Activated T-helper 17 cell treated with anti-CD3 and anti-CD28 coated beads, Interleukin-2, amount 50 U/mL, for 72 hours (primary cell): ENCODE measurements around the gene ETV3. TPM values are rescaled to one million over a fixed set of nuclear protein-coding genes. Genes with fewer than 3 reads are reported as not detected.

Experiments
- ATAC-seq: fragments of 150-1000 bp; cut with Tn5 transposase; replicated peaks from 2 replicates; pipeline ENCODE4 v1.10.0; 2021; ENCODE audit warnings: mild to moderate bottlenecking, moderate library complexity
- H3K27ac Mint-ChIP-seq: one replicate; pipeline ENCODE4 v1.8.0; 2022; ENCODE audit warnings: mixed read lengths
- H3K27me3 Mint-ChIP-seq: one replicate; pipeline ENCODE4 v1.8.0; 2022; ENCODE audit warnings: mixed read lengths
- H3K36me3 Mint-ChIP-seq: one replicate; pipeline ENCODE4 v1.8.0; 2022; ENCODE audit warnings: low read depth, mild to moderate bottlenecking, mixed read lengths
- H3K4me1 Mint-ChIP-seq: one replicate; pipeline ENCODE4 v1.8.0; 2022; ENCODE audit warnings: mixed read lengths
- H3K4me3 Mint-ChIP-seq: one replicate; pipeline ENCODE4 v1.8.0; 2022; ENCODE audit warnings: mild to moderate bottlenecking, mixed read lengths
- H3K9me3 Mint-ChIP-seq: one replicate; pipeline ENCODE4 v1.8.0; 2022; ENCODE audit warnings: mixed read lengths
- total RNA-seq, 2 donors: library from RNA; stranded (reverse); gene quantifications; one replicate each; pipeline ENCODE4 v1.2.3, GENCODE V29; 2022

The ETV3 gene
- total RNA-seq, 2 donors from 2014 or later = 18.4 to 39.4 TPM

DNA sequence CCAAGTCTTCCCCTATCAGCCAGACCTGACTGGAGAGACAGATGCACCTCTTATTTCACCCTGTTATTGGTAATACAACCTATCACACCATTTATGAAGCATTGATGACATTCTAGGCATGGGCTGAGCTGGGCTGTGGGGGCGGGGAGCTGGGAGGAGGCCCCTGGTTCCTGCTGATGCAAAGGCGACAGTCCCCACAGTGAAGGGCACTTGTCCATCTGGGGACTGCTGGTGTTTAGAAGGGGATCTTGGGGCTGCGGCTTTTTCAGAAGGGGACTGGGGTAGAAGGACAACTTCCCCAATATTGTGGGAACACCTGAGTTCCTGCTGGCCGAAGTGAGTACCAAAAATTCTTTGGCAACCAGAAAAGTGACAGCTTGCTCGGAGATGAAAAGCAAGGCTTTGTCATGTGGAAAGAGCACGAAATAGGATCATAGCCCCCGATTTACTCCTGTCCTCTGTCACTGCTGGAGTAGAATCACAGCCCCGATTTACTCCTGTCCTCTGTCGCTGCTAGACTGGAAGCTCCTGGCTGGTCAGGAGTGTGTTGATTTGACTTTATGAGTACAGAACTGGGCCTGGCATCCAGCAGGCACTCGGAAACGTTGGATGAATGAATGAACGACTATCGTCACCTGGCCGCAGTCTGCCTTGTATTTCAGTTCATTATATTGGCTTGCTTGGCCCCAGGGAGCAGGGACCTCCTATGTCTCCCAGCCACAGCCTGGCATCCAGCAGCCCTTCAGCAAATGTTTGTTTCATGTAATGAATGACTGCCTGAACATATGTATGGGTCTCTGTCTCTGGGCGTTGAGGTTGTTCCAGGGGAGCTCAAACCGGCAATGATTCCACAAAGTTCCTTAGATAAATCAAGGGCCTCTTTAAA, 22.1 kb downstream of the ETV3 start:
- H3K36me3 Mint-ChIP-seq = no peaks in the 10 kb centered on the region
- no peak for ATAC-seq
- H3K4me3 Mint-ChIP-seq = no peak overlapping the region
- peak overlapping the region; percentile 33 for H3K27ac Mint-ChIP-seq
- peaks cover 20% of the 10 kb centered on the region for H3K4me1 Mint-ChIP-seq
- no peaks in the 10 kb centered on the region for H3K9me3 Mint-ChIP-seq
- H3K27me3 Mint-ChIP-seq = peaks cover 7% of the 10 kb centered on the region

DNA sequence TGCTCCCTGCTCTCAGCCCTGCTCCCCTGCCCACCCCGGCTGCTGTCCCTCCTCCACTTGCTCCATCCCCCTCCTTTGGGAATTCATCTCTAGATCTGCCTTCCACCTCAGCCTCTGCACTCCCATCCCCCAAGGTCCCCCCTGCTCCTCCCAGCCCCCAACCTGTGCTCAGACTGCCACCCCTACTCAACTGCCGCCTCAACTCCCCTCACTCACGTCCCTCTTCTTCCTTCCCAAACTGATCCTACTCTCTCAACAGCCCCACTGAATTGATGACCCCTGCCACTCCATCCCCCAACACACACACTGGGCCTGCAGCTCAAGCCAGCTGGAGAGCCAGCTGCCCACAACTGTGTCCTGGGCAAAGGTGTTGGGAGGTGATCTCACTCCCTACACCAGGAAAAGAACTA, 22.8 kb downstream of the ETV3 start:
- Mint-ChIP-seq H3K4me3 (no peak overlapping the region), H3K27ac (peak overlapping the region; percentile 33), H3K27me3 (peaks cover 7% of the 10 kb centered on the region), H3K36me3 (no peaks in the 10 kb centered on the region), H3K4me1 (peaks cover 20% of the 10 kb centered on the region), H3K9me3 (no peaks in the 10 kb centered on the region)
- no peak for ATAC-seq

DNA sequence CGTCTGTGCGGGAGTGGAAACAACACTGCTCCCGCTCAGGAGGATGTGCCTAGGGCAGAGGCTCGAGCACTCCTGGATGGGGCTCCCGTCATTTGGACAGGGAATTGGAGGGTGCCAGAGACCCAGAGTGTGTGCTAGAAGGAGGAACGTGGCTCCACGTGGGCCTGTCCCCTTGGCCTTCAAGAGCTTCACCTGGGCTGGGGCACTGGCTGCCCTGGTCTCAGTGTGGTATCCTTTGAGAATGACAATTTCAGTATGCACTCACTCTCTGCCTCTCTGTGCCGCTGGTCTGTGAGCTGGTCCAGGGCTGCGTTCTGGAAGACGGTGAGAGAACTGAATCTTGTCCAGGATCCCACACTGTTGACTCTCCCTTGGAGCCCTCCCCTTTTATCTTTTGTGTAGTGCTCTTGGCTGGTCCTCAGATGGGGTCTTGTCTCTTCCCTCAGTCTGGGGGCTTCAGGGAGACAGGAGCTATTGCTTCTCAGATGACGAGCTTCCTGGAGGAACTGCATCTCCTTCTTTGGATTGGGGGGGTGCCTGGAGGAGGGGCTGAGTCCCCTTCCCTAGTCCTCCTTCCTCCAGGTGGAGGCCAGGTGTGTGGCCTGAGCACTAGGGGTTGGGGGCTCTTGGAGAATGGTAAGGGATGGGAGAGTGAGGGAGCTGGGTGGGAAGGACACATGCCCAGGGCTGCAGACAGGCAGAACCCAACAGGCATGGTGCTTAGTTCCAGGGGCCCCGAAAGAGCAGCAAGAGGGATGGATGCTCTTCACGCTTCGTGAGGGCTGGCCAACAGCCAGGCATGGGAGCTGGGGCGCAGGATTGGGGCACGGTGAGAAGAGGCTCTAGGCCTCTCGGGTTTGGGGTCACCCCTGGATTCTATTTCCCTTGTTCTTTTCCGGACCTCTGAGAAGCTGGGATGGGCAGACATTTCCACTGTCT, 23.7 kb downstream of the ETV3 start:
- ATAC-seq = no peak
- H3K9me3 Mint-ChIP-seq = no peaks in the 10 kb centered on the region
- H3K4me3 Mint-ChIP-seq = no peak overlapping the region
- H3K36me3 Mint-ChIP-seq = no peaks in the 10 kb centered on the region
- H3K27me3 Mint-ChIP-seq = peaks cover 7% of the 10 kb centered on the region
- H3K27ac Mint-ChIP-seq = peak overlapping the region; percentile 71
- H3K4me1 Mint-ChIP-seq = peaks cover 20% of the 10 kb centered on the region

- H3K27ac Mint-ChIP-seq = no peak overlapping the region
- no peaks in the 10 kb centered on the region for H3K36me3 Mint-ChIP-seq
- H3K4me3 Mint-ChIP-seq = no peak overlapping the region
- H3K4me1 Mint-ChIP-seq = peaks cover 20% of the 10 kb centered on the region
- H3K27me3 Mint-ChIP-seq = peaks cover 10% of the 10 kb centered on the region
- ATAC-seq = no peak
- no peaks in the 10 kb centered on the region for H3K9me3 Mint-ChIP-seq
Measured at GRCh38 chr1:157113631-157114030, 24.6 kb downstream of the ETV3 start.

GRCh38 chr1:157113106-157113505, 25.1 kb downstream of the ETV3 start:
- Mint-ChIP-seq H3K4me1 (peaks cover 20% of the 10 kb centered on the region), H3K4me3 (no peak overlapping the region), H3K36me3 (no peaks in the 10 kb centered on the region), H3K27ac (no peak overlapping the region), H3K9me3 (no peaks in the 10 kb centered on the region), H3K27me3 (peaks cover 16% of the 10 kb centered on the region)
- ATAC-seq = no peak

GRCh38 chr1:157112186-157112867, 25.9 kb downstream of the ETV3 start:
- H3K4me3 Mint-ChIP-seq = no peak overlapping the region
- peaks cover 20% of the 10 kb centered on the region for H3K27me3 Mint-ChIP-seq
- no peak overlapping the region for H3K27ac Mint-ChIP-seq
- no peaks in the 10 kb centered on the region for H3K9me3 Mint-ChIP-seq
- peaks cover 14% of the 10 kb centered on the region for H3K4me1 Mint-ChIP-seq
- ATAC-seq = no peak
- H3K36me3 Mint-ChIP-seq = no peaks in the 10 kb centered on the region

DNA sequence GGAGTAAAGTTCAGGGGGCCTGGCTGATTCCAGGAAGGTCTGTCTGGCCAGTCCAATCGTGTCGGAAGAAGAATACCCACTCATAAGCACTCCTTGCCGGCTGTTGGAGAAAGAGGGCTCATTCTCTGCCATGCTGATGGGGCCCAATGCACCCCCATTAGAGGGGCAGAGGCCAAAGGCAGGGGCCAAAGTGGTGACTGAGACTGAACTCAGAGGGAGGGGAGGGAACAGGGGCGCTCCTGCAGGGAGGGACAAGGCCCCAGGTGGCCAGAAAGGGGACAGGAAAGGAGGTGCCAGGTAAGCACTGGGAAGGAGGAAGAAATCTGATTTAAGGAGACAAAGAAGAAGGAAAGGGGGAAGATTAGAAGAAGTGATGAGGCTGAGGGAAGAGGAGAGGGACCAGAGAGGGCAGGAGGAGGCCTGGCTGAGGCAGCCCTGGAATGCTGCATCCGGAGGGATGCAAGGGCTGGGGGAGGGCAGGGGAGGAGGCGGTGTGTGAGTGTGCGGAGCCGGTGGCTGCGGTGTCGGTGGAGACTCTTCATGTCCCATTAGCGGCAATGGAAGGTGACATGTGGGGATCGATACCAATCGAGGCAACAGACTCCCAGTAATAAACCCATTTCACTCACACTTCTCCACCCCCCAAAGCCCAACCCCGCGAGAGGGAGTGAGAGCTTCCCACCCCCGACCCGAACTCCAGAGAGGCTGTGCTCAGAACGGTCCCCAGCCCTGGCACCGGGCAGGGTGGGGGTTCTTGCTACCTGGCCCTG, 26.6 kb downstream of the ETV3 start:
- no peak overlapping the region for H3K27ac Mint-ChIP-seq
- no peak for ATAC-seq
- H3K9me3 Mint-ChIP-seq = no peaks in the 10 kb centered on the region
- H3K4me1 Mint-ChIP-seq = peaks cover 13% of the 10 kb centered on the region
- H3K4me3 Mint-ChIP-seq = no peak overlapping the region
- no peaks in the 10 kb centered on the region for H3K36me3 Mint-ChIP-seq
- peaks cover 22% of the 10 kb centered on the region for H3K27me3 Mint-ChIP-seq

DNA sequence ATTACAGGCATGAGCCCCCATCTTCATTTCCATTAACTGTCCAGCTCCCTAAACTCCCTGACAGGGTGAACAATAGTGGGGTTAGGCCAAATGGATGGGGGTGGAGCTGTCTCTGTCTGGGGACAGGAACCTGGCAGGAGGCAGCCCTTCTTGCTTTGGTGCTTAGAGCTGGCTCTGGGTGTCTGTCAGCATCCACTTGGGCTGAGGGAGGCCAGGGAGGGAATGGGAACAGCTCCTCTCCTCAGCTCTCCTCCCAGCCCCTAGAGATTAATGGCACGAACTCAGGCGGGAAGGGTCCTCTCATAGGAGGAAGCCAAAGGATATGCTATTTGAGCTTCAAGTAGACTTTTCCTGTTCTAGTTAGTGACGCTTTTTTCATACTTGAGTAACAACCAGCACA, 27.5 kb downstream of the ETV3 start:
- ATAC-seq = no peak
- peaks cover 28% of the 10 kb centered on the region for H3K27me3 Mint-ChIP-seq
- H3K4me1 Mint-ChIP-seq = peaks cover 22% of the 10 kb centered on the region
- H3K9me3 Mint-ChIP-seq = no peaks in the 10 kb centered on the region
- no peak overlapping the region for H3K4me3 Mint-ChIP-seq
- H3K27ac Mint-ChIP-seq = no peak overlapping the region
- no peaks in the 10 kb centered on the region for H3K36me3 Mint-ChIP-seq

DNA sequence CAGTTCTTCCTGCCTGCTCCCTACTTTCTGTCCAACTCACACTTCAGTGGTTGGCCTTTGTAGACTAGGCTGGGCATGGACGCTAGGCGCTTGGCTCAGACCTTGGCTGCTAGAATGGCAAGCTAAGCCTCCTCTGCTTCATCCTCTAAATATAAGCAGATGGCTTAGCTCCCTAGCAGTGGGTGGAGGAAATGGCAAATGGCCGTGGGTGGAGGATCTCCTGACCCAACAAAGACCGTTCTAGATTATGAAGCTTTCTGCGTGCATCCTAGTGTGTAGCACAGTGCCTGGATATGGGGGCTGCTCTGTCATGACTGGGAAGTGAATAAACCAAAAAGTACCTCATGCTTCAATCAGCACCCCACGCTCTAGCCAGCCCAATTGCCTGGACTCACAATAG, 28.2 kb downstream of the ETV3 start:
- H3K36me3 Mint-ChIP-seq = no peaks in the 10 kb centered on the region
- no peaks in the 10 kb centered on the region for H3K9me3 Mint-ChIP-seq
- peaks cover 29% of the 10 kb centered on the region for H3K27me3 Mint-ChIP-seq
- H3K4me1 Mint-ChIP-seq = peaks cover 22% of the 10 kb centered on the region
- no peak overlapping the region for H3K27ac Mint-ChIP-seq
- no peak for ATAC-seq
- no peak overlapping the region for H3K4me3 Mint-ChIP-seq

- no peaks in the 10 kb centered on the region for H3K9me3 Mint-ChIP-seq
- no peak for ATAC-seq
- H3K4me3 Mint-ChIP-seq = no peak overlapping the region
- peaks cover 31% of the 10 kb centered on the region for H3K27me3 Mint-ChIP-seq
- H3K4me1 Mint-ChIP-seq = peaks cover 26% of the 10 kb centered on the region
- no peak overlapping the region for H3K27ac Mint-ChIP-seq
- no peaks in the 10 kb centered on the region for H3K36me3 Mint-ChIP-seq
Measured at GRCh38 chr1:157108448-157108847, 29.7 kb downstream of the ETV3 start.

GRCh38 chr1:157107702-157108101, 30.5 kb downstream of the ETV3 start:
- Mint-ChIP-seq H3K27ac (no peak overlapping the region), H3K27me3 (peaks cover 30% of the 10 kb centered on the region)

DNA sequence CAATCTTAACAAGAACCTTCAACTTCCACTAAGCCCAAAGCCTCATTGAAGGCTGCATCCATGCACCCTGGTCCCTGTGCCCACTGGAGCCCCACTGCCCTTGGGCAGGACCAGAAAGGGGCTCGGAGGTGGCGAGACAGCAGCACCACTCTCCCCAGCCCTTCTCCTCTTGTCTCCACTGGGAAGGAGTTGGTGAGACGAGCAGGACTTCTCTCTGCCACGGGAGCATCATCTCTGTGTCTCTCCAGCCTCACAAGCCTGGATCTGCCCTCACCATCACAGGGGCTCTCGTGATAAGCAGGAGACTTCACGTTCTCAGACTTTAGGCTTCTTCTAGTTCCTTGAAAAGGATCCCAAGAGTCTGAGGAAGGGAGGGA, 31.4 kb downstream of the ETV3 start:
- peak; percentile 8 for ATAC-seq
- Mint-ChIP-seq H3K4me3 (no peak overlapping the region), H3K27me3 (peaks cover 26% of the 10 kb centered on the region), H3K9me3 (no peaks in the 10 kb centered on the region), H3K36me3 (no peaks in the 10 kb centered on the region), H3K27ac (peak overlapping the region; percentile 70), H3K4me1 (peaks cover 16% of the 10 kb centered on the region)

More at GRCh38 chr1:157107702-157108101, 30.5 kb downstream of the ETV3 start:
- H3K36me3 Mint-ChIP-seq = no peaks in the 10 kb centered on the region
- peaks cover 22% of the 10 kb centered on the region for H3K4me1 Mint-ChIP-seq
- no peaks in the 10 kb centered on the region for H3K9me3 Mint-ChIP-seq
- no peak overlapping the region for H3K4me3 Mint-ChIP-seq
- no peak for ATAC-seq

DNA sequence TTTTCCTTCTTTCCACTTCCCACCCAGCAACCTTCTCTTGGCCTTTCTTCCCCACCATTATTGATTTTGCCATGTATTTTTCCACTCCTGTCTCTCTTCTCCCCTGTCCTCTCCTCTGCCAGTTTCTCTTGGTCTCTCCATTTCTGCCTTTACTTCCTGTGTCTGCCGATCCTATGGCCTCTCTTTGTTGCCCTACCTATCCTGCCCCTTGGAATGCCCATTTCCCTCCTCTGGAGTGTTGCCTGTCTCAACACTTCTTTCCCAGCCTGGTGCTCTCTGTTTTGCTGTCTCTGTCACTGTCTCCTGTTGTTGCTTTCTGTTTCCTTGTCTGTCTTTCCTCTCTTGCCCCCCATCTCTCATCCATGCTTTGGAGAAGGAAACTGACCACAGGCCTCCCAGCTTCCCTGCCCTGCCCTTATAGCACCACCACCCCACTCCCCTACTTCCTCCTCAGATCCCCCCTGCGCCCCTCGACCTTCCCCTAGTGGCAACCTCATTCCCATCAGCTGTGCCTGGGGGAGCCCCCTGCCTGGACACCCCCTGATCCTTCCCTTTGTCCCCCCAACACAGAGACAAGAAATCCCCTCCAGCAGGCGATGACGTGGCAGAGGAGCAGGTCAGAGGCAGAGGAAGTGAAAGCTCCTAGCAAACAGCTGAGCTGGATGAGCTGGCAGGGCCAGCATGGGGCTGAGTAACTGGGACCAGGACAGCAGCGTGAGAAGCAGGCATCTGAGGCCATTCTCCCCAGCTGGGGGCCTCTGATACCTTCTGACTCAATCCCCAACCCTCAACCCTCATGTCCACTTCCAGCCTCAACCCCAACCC, 32.0 kb downstream of the ETV3 start:
- H3K9me3 Mint-ChIP-seq = no peaks in the 10 kb centered on the region
- peaks cover 16% of the 10 kb centered on the region for H3K4me1 Mint-ChIP-seq
- H3K36me3 Mint-ChIP-seq = no peaks in the 10 kb centered on the region
- peak; percentile 97 for ATAC-seq
- H3K27ac Mint-ChIP-seq = peak overlapping the region; percentile 70
- H3K4me3 Mint-ChIP-seq = no peak overlapping the region
- peaks cover 26% of the 10 kb centered on the region for H3K27me3 Mint-ChIP-seq
